CD14-positive monocyte (primary cell): ENCODE results near the gene ANGPTL8. TPM values are rescaled to one million over a fixed set of nuclear protein-coding genes. Genes with fewer than 3 reads are reported as not detected.

Experiments
- DNase-seq, 3 donors: peaks; one replicate each; pipeline ENCODE4 v3.0.0-alpha.2; 2011 to 2022
- H2AFZ ChIP-seq: 2 replicates; pipeline ENCODE4 v1.6.0; 2012; ENCODE audit warnings: mild to moderate bottlenecking, low read depth, low read length, inconsistent platforms; ENCODE audit not compliant: insufficient read depth, poor library complexity, severe bottlenecking
- H3K27ac ChIP-seq, 2 donors: 1 replicate in 1 of 2; 2 replicates in 1 of 2; pipeline ENCODE4 v1.5.1; 2012 to 2013; ENCODE audit warnings: low read length in 2 of 2, control low read depth in 1 of 2, inconsistent platforms in 1 of 2, low read depth in 1 of 2, mild to moderate bottlenecking in 1 of 2
- H3K27me3 ChIP-seq, 2 donors: one replicate each; pipeline versions ENCODE4 v1.6.0 to v1.6.1; 2011 to 2013; ENCODE audit warnings: low read length in 2 of 2; ENCODE audit not compliant: control insufficient read depth in 2 of 2, insufficient read depth in 2 of 2
- H3K36me3 ChIP-seq, 2 donors: replicated peaks in 1 of 2; 1 replicate in 1 of 2; 2 replicates in 1 of 2; pipeline versions ENCODE4 v1.5.1 to v1.6.1; 2012 to 2013; ENCODE audit warnings: low read length in 2 of 2, control low read depth in 1 of 2, inconsistent platforms in 1 of 2, mild to moderate bottlenecking in 1 of 2; ENCODE audit not compliant: insufficient read depth in 2 of 2, control insufficient read depth in 1 of 2
- H3K4me1 ChIP-seq, 2 donors: 1 replicate in 1 of 2; 2 replicates in 1 of 2; pipeline versions ENCODE4 v1.5.1 to v1.6.1; 2012 to 2013; ENCODE audit warnings: low read length in 2 of 2, control low read depth in 1 of 2, inconsistent platforms in 1 of 2, mild to moderate bottlenecking in 1 of 2, moderate library complexity in 1 of 2; ENCODE audit not compliant: insufficient read depth in 2 of 2, control insufficient read depth in 1 of 2
- H3K4me2 ChIP-seq: replicated peaks from 2 replicates; pipeline ENCODE3; 2012; ENCODE audit warnings: low read length, moderate library complexity, mild to moderate bottlenecking; ENCODE audit not compliant: poor library complexity, severe bottlenecking; ENCODE audit errors: extremely low read depth
- H3K4me3 ChIP-seq, 3 experiments: fragments of 200-600 bp in 1 of 3; sonication (generic) in 1 of 3; replicated peaks in 1 of 3; 1 replicate in 2 of 3; 2 replicates in 1 of 3; pipeline ENCODE4 v1.5.1; 2011 to 2013; ENCODE audit warnings: low read length in 3 of 3, mild to moderate bottlenecking in 3 of 3, control low read depth in 2 of 3, low read depth in 2 of 3, inconsistent platforms in 1 of 3, moderate library complexity in 1 of 3
- H3K79me2 ChIP-seq: 2 replicates; pipeline ENCODE4 v1.6.0; 2012; ENCODE audit warnings: mild to moderate bottlenecking, control low read depth, inconsistent platforms, low read length, moderate library complexity; ENCODE audit not compliant: insufficient read depth
- H3K9ac ChIP-seq: 2 replicates; pipeline ENCODE4 v1.6.0; 2017; ENCODE audit warnings: low read length, mild to moderate bottlenecking; ENCODE audit not compliant: insufficient read depth, poor library complexity, severe bottlenecking
- H3K9me3 ChIP-seq, 2 donors: replicated peaks in 1 of 2; 1 replicate in 1 of 2; 2 replicates in 1 of 2; pipeline versions ENCODE4 v1.5.1 to v1.6.1; 2012 to 2013; ENCODE audit warnings: low read length in 2 of 2, control low read depth in 1 of 2; ENCODE audit not compliant: control insufficient read depth in 1 of 2, insufficient read depth in 1 of 2
- H4K20me1 ChIP-seq: 2 replicates; pipeline ENCODE4 v1.6.0; 2012; ENCODE audit warnings: mild to moderate bottlenecking, low read length, control low read depth, moderate library complexity; ENCODE audit not compliant: insufficient read depth
- H3K27ac Mint-ChIP-seq, 7 donors: one replicate each; pipeline ENCODE4 v1.8.0; 2020; ENCODE audit warnings: mild to moderate bottlenecking in 7 of 7, mixed read lengths in 7 of 7, moderate library complexity in 6 of 7, inconsistent platforms in 2 of 7
- H3K27me3 Mint-ChIP-seq, 3 donors: one replicate each; pipeline ENCODE4 v1.8.0; 2021 to 2022; ENCODE audit warnings: low read depth in 3 of 3, mild to moderate bottlenecking in 3 of 3, mixed read lengths in 3 of 3, moderate library complexity in 3 of 3, inconsistent platforms in 1 of 3
- H3K36me3 Mint-ChIP-seq, 2 donors: one replicate each; pipeline ENCODE4 v1.8.0; 2020; ENCODE audit warnings: mixed read lengths in 2 of 2, inconsistent platforms in 1 of 2, mild to moderate bottlenecking in 1 of 2
- H3K4me1 Mint-ChIP-seq: one replicate; pipeline ENCODE4 v1.8.0; 2020; ENCODE audit warnings: mild to moderate bottlenecking, mixed read lengths
- H3K4me3 Mint-ChIP-seq, 2 donors: one replicate each; pipeline ENCODE4 v1.8.0; 2020; ENCODE audit warnings: mild to moderate bottlenecking in 2 of 2, mixed read lengths in 2 of 2, moderate library complexity in 1 of 2
- H3K9me3 Mint-ChIP-seq, 7 donors: one replicate each; pipeline ENCODE4 v1.8.0; 2020 to 2022; ENCODE audit warnings: mixed read lengths in 7 of 7, mild to moderate bottlenecking in 6 of 7, moderate library complexity in 6 of 7, inconsistent platforms in 2 of 7
- CTCF ChIP-seq: fragments of 200-600 bp; IDR thresholded peaks from one replicate; pipeline ENCODE4 v1.8.0; 2022; ENCODE audit warnings: antibody characterized with exemption, mild to moderate bottlenecking
- WGBS: methylation state at CpG from one replicate; pipeline ENCODE4 v1.1.5; 2013; ENCODE audit warnings: missing lambda C conversion rate; ENCODE audit not compliant: insufficient coverage; 5-methylcytosine and 5-hydroxymethylcytosine counted together
- intact Hi-C, 2 donors: fragments of 100-400 bp; cut with micrococcal nuclease; formaldehyde crosslinking; loops; one replicate each; pipeline versions ENCODE4 v1.15.0 to v1.15.1; 2023
- polyA minus RNA-seq: library from RNA; depleted of rRNA, polyadenylated mRNA; stranded (reverse); fragments of >200 nt; gene quantifications from 2 replicates; pipeline ENCODE4 v1.2.3, GENCODE V29; 2012
- polyA plus RNA-seq, 3 donors: library from polyadenylated mRNA; depleted of rRNA in 1 of 3; unstranded in 2 of 3; stranded (reverse) in 1 of 3; fragments of 300-500 nt in 2 of 3; fragments of >200 nt in 1 of 3; fragmentation: Illumina TruSeq in 2 of 3; gene quantifications; 1 replicate in 2 of 3; 2 replicates in 1 of 3; pipeline ENCODE4 v1.2.3, GENCODE V29; 2012 to 2021
- total RNA-seq, 12 experiments: library from RNA in 1 of 12; stranded (reverse) in 1 of 12; fragments of 120-200 nt in 1 of 12; gene quantifications; one replicate each; pipeline ENCODE4 v1.2.4 and lab custom pipeline; 2013 to 2026; ENCODE audit warnings: mixed read lengths in 6 of 12, inconsistent platforms in 1 of 12

ANGPTL8 gene
- total RNA-seq (2013): not detected
- polyA plus RNA-seq (not detected), polyA minus RNA-seq (not detected in 2 replicates), total RNA-seq (lab: John Stamatoyannopoulos, UW) (0 to 0.30 (median 0) reads per million in 11 experiments)

GRCh38 chr19:11239377-11240000, at the start of gene ANGPTL8:
Gene ANGPTL8 (plus strand): TSS chr19:11239619. CDS start chr19:11239638, 19 bp downstream.
- H3K36me3 ChIP-seq: no peaks in the 10 kb centered on the region
- 94% methylated on average over 17 of the region's 23 CpGs for WGBS
- no peak within 1 kb of the TSS for H3K4me3 ChIP-seq
- Mint-ChIP-seq H3K4me3 (no peak within 1 kb of the TSS), H3K27ac (no peak within 1 kb of the TSS), H3K9me3 (peaks cover 11 to 19% (median 17%) of the 10 kb centered on the region in 7 donors), H3K36me3 (no peaks in the 10 kb centered on the region), H3K27me3 (peaks cover 17 to 19% (median 18%) of the 10 kb centered on the region in 3 donors), H3K4me1 (peaks cover 5% of the 10 kb centered on the region)
- H3K27me3 ChIP-seq: peaks cover 0 to 4% of the 10 kb centered on the region in 2 donors
- no peak within 1 kb of the TSS for H2AFZ ChIP-seq
- intact Hi-C loops: no loop called here
- no peak for DNase-seq
- H3K4me2 ChIP-seq: no peak within 1 kb of the TSS
- H3K27ac ChIP-seq: no peak within 1 kb of the TSS
- TF ChIP-seq CTCF: no peak
- peaks cover 4 to 8% of the 10 kb centered on the region in 2 donors for H3K4me1 ChIP-seq
- no peak within 1 kb of the TSS for H3K9ac ChIP-seq
- H4K20me1 ChIP-seq: no peaks in the 10 kb centered on the region
- H3K79me2 ChIP-seq: no peaks in the 10 kb centered on the region
- peaks cover 12 to 22% of the 10 kb centered on the region in 2 donors for H3K9me3 ChIP-seq

- no peak for TF ChIP-seq CTCF
- H3K4me1 ChIP-seq: peaks cover 10 to 17% of the 10 kb centered on the region in 2 donors
- no peaks in the 10 kb centered on the region for H3K27me3 ChIP-seq
- Mint-ChIP-seq H3K36me3 (peaks cover 0 to 3% of the 10 kb centered on the region in 2 donors), H3K4me3 (no peak overlapping the region), H3K9me3 (peaks cover 0 to 11% (median 4%) of the 10 kb centered on the region in 7 donors), H3K27me3 (peaks cover under 1 to 3% (median 1%) of the 10 kb centered on the region in 3 donors), H3K27ac (no peak overlapping the region), H3K4me1 (peaks cover 17% of the 10 kb centered on the region)
- H3K27ac ChIP-seq: no peak overlapping the region
- WGBS: 97% methylated on average over 6 of the region's 8 CpGs
- H3K36me3 ChIP-seq: no peaks in the 10 kb centered on the region
- no peak overlapping the region for H3K4me2 ChIP-seq
- intact Hi-C loops: no loop called here
- DNase-seq: no peak
- H3K9me3 ChIP-seq: peaks cover 0 to 6% of the 10 kb centered on the region in 2 donors
- H3K9ac ChIP-seq: no peak overlapping the region
- H3K4me3 ChIP-seq: no peak overlapping the region
- H4K20me1 ChIP-seq: no peaks in the 10 kb centered on the region
- no peaks in the 10 kb centered on the region for H3K79me2 ChIP-seq
- H2AFZ ChIP-seq: no peak overlapping the region
Observed at GRCh38 chr19:11190501-11190900, 48.9 kb upstream of the ANGPTL8 start.
